ENCODE measurements around the gene CDO1. TPM values are rescaled to one million over a fixed set of nuclear protein-coding genes. Genes with fewer than 3 reads are reported as not detected.

CDO1 gene
- total and polyA plus RNA-seq, 2 of the 8 experiments (the other 6 are each of a cell fraction or from before 2014, with no cell fraction given), result 26.1 to 29.5 TPM

GRCh38 chr5:115800108-115800507, 16.4 kb downstream of the CDO1 start:
- H3K9me3 ChIP-seq (ENCODE audit: insufficient read depth in 2 of 2, low read depth in 1 of 2, low read length in 1 of 2), result no peaks in the 10 kb centered on the region
- no peak overlapping the region for H3K27ac ChIP-seq (ENCODE audit: low read depth, low read length)
- WGBS, 2 experiments (ENCODE audit: extremely low coverage in 1 of 2, insufficient coverage in 1 of 2, insufficient read length in 1 of 2, insufficient replicate concordance in 2 of 2, low coverage in 1 of 2, low lambda C conversion rate in 2 of 2, missing lambda C conversion rate in 1 of 2), result 90% methylated on average over 2 of the region's 2 CpGs; no CpG with 5 or more reads in 1 of the 2 experiments
- no peak overlapping the region for H2BK5ac ChIP-seq (ENCODE audit: low read depth, low read length)
- FAIRE-seq (no peak), DNase-seq (ENCODE audit: low read depth in 1 of 2, low spot score in 2 of 2) (no peak)
- H3K9ac ChIP-seq (replicated peaks in 1 of 4; ENCODE audit: extremely low read depth in 1 of 4, low read depth in 3 of 4, low read length in 3 of 4), result no peak overlapping the region
- no peak overlapping the region for H3K23ac ChIP-seq (ENCODE audit: insufficient read length)
- no peak overlapping the region for H3K4me2 ChIP-seq (ENCODE audit: insufficient read depth in 1 of 2, low read depth in 2 of 2, low read length in 2 of 2)
- no peak overlapping the region for H2AFZ ChIP-seq (ENCODE audit: low read length)
- TF ChIP-seq SP2 (IDR thresholded peaks at IDR 0.05; ENCODE audit: low read length) (no peak), E2F6 (IDR thresholded peaks at IDR 0.05) (no peak), RXRA (IDR thresholded peaks at IDR 0.05; ENCODE audit: insufficient read depth, low read depth, low read length) (no peak), SIRT6 (IDR thresholded peaks at IDR 0.05; ENCODE audit: low read length) (no peak), JUN (IDR thresholded peaks at IDR 0.05; ENCODE audit: low read depth, low read length) (no peak), SRF (IDR thresholded peaks at IDR 0.05; ENCODE audit: low read depth, low read length) (no peak), KDM4A (IDR thresholded peaks at IDR 0.05; ENCODE audit: low read depth, low read length, severe bottlenecking) (no peak)
- H3K23me2 ChIP-seq (ENCODE audit: low read depth, low read length), result no peaks in the 10 kb centered on the region
- H4K5ac ChIP-seq (ENCODE audit: insufficient read length, low read depth, low read length), result no peak overlapping the region
- CTCF ChIA-PET (ENCODE audit: partially characterized antibody), result interaction anchor here (0.6 to 1.9 kb wide), 6 partner anchors 10 to 87 kb away, joined by 3 to 7 read pairs (median 3); no protein-coding TSS in a partner anchor
- H3K18ac ChIP-seq (ENCODE audit: extremely low read depth, low read length), result no peak overlapping the region
- H3K4me3 ChIP-seq (ENCODE audit: extremely low read depth in 1 of 4, insufficient read depth in 2 of 4, low read depth in 3 of 4, low read length in 4 of 4), result no peak overlapping the region
- no peaks in the 10 kb centered on the region for H3K79me2 ChIP-seq (ENCODE audit: control insufficient read depth in 1 of 2, insufficient read depth in 2 of 2, low read length in 2 of 2)
- H4K20me1 ChIP-seq (replicated peaks in 1 of 2; ENCODE audit: control insufficient read depth in 1 of 2, insufficient read depth in 2 of 2, low read length in 2 of 2), result no peaks in the 10 kb centered on the region
- H3K4ac ChIP-seq (replicated peaks; ENCODE audit: insufficient read length, low read depth, low read length), result no peak overlapping the region
- no peak overlapping the region for H2BK12ac ChIP-seq (ENCODE audit: low read depth, low read length)
- no peak overlapping the region for H4K91ac ChIP-seq (replicated peaks; ENCODE audit: insufficient read length, low read length)
- no peaks in the 10 kb centered on the region for H3K79me1 ChIP-seq (ENCODE audit: low read depth, low read length)
- no peak overlapping the region for H2BK20ac ChIP-seq (ENCODE audit: low read length)
- H3K14ac ChIP-seq (ENCODE audit: insufficient read length), result no peak overlapping the region
- H4K8ac ChIP-seq (ENCODE audit: extremely low read depth, insufficient read depth, low read length), result no peak overlapping the region
- no peak overlapping the region for H2BK120ac ChIP-seq (replicated peaks; ENCODE audit: low read depth, low read length)
- no peak overlapping the region for H2BK15ac ChIP-seq (ENCODE audit: low read length)
- H3K4me1 ChIP-seq (replicated peaks in 1 of 4; ENCODE audit: control insufficient read depth in 3 of 4, insufficient read depth in 4 of 4, low read length in 3 of 4), result no peaks in the 10 kb centered on the region
- POLR2A ChIA-PET (ENCODE audit: partially characterized antibody), result no interaction called here
- peaks cover 0 to 6% (median 0%) of the 10 kb centered on the region in 4 experiments; a peak in 3 of 8 replicates for H3K36me3 ChIP-seq (ENCODE audit: control insufficient read depth in 2 of 4, insufficient read depth in 4 of 4, low read length in 3 of 4)
- H3K27me3 ChIP-seq (replicated peaks in 1 of 4; ENCODE audit: control insufficient read depth in 3 of 4, extremely low read depth in 1 of 4, insufficient read depth in 3 of 4, low read length in 3 of 4), result no peaks in the 10 kb centered on the region
- H2AK5ac ChIP-seq (ENCODE audit: low read depth, low read length), result no peak overlapping the region
- no peak overlapping the region for H3K56ac ChIP-seq (replicated peaks; ENCODE audit: insufficient read length, low read depth, low read length)
